ENCODE results near the gene AVEN. TPM values are rescaled to one million over a fixed set of nuclear protein-coding genes. Genes with fewer than 3 reads are reported as not detected.
"Not testable (repeated sequence)": the region's sequence is repeated elsewhere in the genome, so short reads cannot be mapped to it uniquely, and the experiment has no call there.

The AVEN gene
- total RNA-seq, 1 donor from 2014 or later: 19.8 TPM

DNA sequence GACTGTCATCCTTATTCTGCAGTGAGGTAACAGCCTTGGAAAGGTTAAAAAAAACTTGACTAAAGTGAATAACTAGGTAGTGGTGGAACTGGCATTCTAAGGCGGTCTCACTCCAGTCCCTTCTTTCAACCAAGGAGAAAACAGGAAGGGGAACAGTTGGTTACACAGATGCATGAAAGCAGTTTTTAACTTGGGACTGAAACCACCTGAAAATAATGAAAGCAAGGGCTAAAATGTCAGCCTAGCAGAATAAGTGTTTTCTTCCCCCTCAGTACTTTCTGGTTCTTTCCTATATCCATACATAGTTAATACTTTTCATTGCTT lies 748 bp upstream of the AVEN start:
- no peak for DNase-seq (ENCODE audit: low read depth in 2 of 2)

DNA sequence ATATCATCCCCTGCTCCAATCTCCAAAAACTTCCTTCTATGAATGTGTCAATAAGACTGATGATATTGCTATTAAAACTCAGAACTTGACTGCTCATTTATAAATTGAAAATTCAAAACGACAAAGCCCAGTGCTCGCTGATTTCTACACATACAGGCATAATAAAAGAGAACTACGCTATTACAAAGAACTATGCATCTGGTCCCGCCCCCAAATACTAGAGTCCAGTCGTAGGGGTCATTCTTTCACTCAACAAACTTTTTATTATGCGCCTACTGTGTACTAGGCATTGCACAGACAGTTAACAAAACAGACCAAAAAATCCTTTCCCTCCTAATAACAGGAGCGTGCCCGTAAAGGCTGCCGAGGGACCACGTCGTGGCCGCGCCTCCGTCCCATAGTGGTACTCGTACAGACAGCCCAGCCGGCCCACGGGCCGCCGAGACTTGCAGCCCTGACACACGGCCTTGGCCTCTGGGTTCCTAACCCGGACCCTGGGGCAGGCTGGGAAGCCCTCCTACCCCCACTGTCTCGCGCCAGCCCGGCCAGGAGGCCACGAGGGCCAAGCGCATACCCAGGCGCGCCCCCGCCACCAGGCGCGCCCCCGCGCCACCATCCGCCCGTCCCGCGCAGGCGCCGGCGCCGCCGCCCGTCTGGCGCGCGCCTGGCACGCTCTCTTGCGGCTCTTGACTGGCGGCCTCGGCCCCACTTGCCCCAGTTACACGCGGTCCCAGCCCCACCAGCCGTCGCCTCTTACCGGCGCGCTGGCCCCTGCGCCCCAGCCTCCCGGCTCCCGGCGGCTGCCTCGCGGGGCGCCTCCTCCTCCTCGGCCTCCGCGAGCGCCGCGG lies 757 bp downstream of the AVEN start:
- peak; percentile 30 to 84 for DNase-seq (ENCODE audit: low read depth in 2 of 2)

DNA sequence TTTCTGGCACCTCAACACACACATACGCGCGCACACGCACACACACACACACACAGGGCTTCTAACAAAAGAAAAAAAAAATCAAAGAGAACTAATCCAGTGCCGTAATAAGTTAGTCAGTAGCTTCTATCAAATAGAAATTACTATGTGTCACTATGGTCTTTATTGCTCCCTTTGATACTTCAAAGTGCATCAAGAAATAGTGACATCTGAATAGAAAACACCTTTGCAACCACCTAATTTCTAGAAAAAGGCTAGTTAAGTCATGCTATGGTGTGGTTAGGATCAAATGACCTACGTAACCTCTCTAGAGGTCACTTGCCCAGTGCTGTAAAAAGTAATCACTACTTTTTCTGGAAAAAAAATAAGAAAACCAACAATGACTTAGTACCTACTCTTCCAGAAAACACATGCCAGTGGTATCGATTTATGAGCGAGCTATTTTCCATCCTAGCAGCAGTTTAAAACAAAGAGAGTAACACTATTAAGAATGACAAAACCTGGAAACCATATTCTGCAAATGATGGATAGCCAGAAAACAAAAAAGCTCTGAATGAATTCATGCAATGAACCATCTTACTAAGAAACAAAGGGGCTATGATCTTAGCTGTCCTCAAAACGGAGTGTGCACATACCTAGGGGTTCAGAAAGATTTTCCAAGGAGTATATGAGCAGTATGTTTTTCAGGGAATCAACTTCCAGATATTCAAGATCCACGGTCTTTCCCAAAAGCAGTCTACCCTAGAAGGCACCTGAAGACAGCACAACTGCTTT lies 6.8 kb downstream of the AVEN start:
- no peak for DNase-seq (ENCODE audit: low read depth in 2 of 2)

DNA sequence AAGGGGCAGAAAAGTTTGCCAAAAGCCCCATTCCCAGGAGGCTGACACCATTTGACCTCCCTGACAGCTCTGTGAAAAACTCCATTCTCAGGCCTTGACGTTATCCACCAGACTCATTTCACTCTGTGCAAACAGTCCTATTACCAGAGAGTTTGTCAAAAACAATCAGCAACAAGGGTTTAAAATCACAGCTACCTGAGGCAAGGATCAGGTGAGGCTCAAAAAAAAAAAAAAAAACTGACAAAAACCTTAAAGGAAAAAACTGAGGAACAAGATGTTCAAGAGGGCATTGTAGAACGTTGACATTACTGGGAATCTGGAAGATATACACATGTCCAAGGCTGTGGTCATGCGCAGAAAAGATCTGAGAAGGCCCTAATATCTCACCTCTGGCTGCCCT lies 11.4 kb downstream of the AVEN start:
- DNase-seq (ENCODE audit: low read depth in 2 of 2): no peak

DNA sequence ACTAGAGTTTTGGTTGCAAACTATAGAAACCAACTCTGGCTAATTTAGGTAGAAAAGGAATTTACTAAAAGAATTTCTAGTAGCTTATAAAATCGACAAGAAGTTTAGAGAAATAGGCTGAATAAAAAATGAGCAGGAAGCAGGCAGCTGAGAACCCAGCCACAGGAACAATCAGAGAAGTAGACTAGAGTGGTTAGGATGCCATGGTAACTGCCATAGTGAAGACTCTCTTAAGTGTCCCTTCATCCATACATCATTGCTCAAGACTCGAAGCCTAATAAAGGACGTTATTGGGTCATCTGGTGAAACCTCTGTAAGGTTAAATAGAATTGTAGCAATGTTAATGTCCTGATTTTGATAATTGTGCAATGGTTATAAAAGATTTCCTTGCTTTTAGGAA lies 13.8 kb downstream of the AVEN start:
- no peak for DNase-seq (ENCODE audit: low read depth in 2 of 2)

DNA sequence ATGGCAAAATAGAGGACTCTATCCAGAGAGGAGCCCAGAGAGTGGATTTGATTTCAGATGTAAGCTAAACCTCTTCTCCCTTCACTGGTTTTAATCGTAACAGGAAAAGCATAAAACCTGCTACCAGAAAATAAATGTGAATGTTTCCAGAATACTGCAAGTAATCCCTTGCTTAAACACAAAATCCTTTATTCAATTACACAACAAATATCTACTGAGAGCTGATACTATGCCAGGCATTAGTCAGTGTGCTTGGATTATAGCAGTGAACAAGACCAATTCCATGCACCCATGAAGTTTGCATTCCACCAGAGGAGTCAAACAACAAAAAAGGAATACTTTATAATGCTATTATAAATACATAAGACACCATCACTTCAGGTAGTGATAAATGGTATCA lies 15.1 kb downstream of the AVEN start:
- DNase-seq (ENCODE audit: low read depth in 2 of 2): no peak

DNA sequence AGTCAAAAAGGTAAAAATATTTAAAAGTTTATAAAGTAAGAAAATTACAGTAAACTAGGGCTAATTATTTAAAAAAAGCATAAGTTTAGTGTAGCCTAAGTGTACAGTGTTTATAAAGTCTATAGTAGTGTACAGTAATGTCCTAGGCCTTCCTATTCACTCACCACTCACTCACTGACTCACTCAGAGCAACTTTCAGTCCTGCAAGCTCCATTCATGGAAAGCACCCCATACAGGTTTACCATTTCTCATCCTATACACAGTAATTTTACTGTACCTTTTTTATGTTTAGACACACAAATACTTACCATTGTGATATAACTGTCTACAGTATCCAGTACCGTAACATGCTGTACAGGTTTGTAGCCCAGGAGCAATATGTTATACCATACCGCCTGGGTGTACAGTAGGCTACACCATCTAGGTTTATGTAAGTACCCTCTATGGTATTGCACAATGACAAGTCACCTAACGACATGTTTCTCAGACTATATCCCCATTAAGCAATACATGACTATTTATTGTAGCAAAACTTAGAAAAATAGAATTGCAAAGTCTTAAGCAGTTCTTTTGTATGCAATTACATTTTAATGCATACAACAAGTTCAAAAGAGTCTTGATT lies 19.5 kb downstream of the AVEN start:
- DNase-seq (ENCODE audit: low read depth in 2 of 2): no peak

DNA sequence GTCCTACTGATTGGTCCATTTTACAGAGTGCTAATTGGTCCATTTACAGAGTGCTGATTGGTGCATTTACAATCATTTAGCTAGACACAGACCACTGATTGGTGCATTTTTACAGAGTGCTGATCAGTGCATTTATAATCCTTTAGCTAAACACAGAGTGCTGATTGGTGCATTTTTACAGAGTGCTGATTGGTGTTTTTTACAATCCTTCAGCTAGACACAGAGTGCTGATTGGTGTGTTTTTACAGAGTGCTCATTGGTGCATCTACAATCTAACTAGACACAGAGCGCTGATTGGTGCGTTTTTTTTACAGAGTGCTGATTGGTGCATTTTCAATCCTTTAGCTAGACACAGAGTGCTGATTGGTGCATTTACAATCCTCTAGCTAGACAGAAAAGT lies 20.3 kb downstream of the AVEN start:
- DNase-seq (ENCODE audit: low read depth in 2 of 2): not testable (repeated sequence)

DNA sequence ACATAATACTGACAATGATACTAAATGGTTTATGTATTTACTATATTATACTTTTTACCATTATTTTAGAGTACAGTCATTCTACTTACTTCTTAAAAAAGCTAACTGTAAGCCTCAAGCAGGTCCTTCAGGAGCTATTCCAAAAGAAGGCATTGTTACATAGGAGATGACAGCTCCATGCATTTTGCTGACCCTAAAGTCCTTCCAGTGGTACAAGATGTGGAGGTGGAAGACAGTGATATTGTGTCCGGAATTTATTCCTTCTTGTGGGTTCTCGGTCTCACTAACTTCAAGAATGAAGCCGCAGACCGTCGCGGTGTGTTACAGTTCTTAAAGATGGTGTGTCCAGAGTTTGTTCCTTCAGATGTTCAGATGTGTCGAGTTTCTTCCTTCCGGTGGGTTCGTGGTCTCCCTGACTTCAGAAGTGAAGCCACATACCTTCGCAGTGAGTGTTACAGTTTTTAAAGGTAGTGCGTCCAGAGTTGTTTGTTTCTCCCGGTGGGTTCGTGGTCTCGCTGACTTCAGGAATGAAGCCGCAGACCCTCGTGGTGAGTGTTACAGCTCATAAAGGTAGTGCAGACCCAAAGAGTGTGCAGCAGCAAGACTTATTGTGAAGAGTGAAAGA lies 20.9 kb downstream of the AVEN start:
- no peak for DNase-seq (ENCODE audit: low read depth in 2 of 2)

DNA sequence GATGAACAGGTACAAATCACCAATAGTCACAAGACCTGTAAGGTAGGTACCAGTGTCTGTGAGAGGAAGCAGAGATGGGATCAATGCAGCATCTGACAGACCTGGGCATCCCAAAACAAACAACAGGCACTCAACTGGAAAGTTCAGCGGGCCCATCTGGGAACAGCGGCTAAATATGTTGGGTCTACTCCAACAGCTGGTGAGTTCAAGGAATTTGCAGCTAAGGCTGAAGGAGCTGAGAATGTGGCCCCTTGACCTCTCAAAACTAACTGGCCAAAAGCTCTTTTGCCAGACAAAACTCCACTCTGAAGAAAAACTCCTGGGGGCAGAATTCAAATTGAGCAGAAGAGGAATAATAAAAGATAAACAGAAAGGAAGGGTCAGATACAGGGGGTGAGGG lies 24.4 kb downstream of the AVEN start:
- no peak for DNase-seq (ENCODE audit: low read depth in 2 of 2)

DNA sequence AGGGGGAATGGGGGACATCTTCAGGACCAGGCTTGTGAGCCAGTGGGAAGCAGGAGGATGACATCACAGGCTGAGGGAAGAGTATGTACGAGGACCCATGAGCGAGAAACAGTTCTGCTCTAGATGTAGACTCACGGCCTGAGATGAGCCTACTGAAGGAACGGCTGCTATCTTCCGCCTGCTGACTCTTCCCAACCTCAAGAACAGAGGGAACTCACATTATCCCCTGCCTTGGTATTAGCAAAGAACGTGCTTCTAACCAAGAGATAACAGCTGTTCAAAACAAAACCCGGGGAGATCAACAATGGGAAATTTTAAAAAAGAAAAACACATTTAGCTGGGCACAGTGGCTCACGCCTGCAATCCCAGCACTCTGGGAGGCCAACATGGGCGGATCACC lies 25.3 kb downstream of the AVEN start:
- DNase-seq (ENCODE audit: low read depth in 2 of 2): no peak

DNA sequence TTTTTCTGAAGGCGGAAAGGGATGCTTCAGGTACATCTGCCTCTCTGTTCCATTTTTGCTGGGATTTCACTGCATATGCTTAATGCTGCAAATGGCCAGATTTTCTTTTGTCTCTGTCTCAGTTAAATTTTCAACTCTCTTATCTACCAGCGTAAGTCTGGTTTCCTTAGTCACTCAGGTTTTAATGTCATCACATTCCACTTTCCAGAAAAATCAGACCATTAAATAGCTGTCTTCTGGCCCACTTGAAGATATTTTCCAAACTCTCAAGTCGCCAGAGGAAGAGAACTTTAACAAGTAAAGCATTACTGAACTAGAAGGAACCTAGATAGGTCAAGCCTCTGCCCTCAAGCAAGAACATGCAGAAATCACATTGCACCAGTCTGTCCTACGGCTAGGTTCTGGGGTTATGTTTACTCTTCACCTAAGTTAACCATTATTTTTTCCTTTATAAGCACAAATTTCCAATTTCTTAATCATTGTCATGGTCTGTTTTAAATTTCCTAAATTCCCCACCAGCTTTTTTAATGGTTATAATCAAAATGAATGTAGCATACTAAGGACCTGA lies 26.5 kb downstream of the AVEN start:
- DNase-seq (ENCODE audit: low read depth in 2 of 2): no peak

DNA sequence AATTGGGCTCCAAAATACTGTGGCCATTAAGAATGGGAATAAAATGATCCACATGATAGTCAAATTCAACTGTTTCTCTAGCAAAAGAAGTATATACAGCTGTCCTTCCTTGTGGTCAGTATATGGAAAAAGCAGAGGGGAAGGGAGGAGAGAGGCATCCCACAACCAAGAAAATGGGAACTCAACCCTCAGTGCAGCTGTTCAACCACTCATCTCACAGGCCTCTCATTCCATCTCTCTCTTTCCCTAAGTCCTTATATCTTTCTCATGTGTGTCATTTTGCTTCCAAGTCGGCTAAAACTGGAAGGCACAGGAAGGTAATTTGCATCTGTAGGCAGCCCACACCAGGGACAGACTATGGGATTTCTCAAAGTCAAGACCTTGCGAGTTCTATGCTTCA lies 27.5 kb downstream of the AVEN start:
- DNase-seq (ENCODE audit: low read depth in 2 of 2): no peak

DNA sequence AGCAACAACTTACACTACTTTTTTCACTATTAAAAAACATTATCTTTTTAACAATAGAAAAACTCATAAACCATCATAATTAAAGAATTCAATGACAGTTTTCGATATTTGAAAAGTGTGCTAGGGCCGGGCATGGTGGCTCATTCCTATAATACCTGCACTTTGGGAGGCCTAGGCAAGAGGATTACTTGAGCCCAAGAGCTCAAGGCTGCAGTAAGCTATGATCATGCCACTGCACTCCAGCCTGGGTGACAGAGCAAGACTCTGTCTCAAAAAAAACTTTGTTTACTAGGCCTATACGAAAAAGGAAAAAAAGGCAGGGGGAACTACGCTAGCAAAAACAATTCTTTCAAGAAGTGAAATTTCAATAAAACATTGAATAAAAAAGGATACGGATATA lies 28.1 kb downstream of the AVEN start:
- no peak for DNase-seq (ENCODE audit: low read depth in 2 of 2)

DNA sequence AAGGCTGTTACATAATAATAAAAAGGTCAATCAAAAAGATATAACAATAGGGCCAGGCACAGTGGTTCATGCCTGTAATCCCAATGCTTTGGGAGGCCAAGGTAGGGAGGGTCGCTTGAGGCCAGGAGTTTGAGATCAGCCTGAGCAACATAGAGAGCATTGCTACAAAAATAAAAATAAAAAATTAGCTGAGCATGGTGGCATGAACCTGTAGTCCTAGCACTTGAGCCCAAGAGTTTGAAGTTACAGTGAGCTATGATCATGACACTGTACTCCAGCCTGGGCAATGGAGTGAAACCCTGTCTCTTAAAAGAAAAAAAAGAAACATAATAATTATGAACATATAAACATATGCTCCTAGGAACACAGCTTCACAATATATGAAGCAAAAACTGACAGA lies 29.3 kb downstream of the AVEN start:
- no peak for DNase-seq (ENCODE audit: low read depth in 2 of 2)

DNA sequence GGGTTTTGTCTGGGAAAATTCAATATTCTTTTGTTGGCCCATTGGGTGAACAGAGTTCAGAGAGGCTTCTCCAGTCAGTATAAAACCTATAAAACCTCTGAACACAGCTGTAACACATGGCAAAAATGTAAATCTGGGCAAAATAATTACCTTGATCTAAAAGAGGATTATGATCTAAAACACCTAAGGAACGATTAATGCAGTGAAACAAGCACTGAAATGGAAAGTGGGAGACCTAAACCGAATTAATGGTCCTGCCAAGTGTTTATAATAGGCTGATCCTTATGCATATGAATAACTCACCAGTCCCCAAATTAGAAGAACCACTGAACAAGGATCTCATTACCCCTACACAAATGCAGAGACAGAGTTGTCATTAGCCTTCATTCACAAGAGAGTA lies 32.6 kb downstream of the AVEN start:
- DNase-seq (ENCODE audit: low read depth in 2 of 2): no peak

DNA sequence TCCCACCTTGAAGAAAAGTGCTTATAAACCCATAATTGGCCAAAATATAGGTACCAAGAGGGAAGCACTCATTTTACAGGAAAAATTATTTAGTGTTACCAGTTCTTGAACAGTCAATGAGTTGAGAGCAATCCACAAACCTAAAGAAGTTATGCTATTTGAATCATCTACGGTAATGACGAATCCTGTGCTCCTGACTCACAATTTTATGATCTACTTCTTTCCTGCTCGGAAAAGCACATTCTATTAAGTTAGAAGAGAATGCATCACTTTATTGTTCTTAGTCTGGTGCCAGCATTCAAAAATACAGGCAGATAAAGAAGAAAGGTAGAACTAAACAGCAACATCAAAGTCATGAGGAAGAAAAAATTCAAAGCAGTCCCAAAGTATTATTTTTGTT lies 37.5 kb downstream of the AVEN start:
- peak; percentile 58 to 75 for DNase-seq (ENCODE audit: low read depth in 2 of 2)

DNA sequence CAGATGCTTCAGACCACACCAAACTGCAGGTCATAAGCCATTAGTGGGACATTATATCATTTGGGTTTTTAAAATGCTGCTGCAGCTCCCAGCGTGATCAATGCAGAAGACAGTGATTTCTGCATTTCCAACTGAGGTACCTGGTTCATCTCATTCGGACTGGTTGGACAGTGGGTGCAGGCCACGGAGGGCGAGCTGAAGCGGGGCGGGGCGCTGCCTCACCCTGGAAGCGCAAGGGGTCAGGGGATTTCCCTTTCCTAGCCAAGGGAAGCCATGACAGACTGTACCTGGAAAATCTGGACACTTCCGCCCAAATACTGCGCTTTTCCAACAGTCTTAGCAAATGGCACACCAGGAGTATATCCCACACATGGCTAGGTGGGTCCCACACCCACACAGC lies 43.3 kb downstream of the AVEN start:
- DNase-seq (ENCODE audit: low read depth in 2 of 2): not testable (repeated sequence)

DNA sequence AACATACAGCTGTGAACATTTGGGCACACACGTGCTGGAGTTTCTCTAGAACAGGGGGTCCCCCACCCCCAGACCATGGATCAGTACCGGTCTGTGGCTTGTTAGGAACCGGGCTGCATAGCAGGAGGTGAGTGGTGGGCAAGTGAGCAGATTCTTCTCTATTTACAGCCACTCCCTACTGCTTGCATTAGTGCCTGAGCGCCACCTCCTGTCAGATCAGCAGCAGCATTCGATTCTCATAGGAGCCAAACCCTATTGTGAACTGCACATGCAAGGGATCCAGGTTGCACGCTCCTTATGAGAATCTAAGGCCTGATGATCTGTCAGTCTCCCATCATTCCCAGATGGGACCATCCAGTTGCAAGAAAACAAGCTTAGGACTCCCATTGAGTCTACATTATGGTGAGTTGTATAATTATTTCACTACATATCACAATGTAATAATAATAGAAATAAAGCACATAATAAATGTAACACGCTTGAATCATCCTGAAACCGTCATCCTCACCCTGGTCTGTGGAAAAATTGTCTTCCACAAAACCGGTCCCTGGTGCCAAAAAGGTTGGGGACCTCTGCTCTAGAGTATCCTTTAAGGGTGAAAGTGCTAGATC lies 44.9 kb downstream of the AVEN start:
- DNase-seq (ENCODE audit: low read depth in 2 of 2): peak; percentile 45 to 52

DNA sequence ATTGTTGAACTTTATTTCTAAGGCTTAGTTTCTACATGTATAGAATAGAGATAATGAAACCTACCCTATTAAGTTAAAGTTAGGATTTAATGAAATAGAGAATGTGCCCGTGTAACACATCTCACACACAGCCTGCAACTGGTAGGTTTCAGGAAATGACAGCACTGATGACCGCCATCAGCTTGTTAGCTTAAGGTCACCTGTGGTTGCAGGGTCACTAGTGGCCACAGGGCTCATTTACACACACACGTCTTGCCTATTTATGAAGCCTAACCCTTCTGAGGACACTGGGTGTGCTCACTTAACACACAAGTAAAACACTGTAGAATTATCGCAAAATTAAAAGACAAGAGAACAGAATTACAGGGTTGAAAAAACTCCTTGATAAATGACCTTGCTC lies 50.6 kb downstream of the AVEN start:
- peak in 1 of 2 donors; percentile 38 for DNase-seq (ENCODE audit: low read depth in 2 of 2)

DNA sequence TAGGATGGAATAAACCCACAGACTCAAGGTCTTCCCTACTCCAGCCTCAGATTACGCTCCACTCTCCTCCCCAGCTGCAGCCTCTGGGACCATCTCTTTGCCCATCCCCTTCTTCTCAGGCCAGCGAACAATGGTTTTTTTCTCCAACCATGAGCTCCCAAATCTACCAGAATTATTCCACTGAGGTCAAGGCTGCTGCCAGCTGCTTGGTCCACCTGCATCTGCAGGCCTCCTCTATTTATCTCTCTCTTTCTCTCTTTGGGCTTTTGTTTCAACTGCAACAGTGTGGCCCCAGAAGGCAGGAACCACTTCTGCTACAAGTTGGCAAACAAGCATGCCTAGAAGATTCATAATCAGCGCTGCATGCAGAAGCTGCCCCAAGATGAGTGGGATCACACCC lies 51.6 kb downstream of the AVEN start:
- DNase-seq (ENCODE audit: low read depth in 2 of 2): no peak

Data from dermis microvascular lymphatic vessel endothelial cell (primary cell).